Right forelimb (tissue), 1 donor: ENCODE results near the gene CNKSR1.

Experiments
- DNase-seq: peaks from one replicate; pipeline ENCODE4 v3.0.0-alpha.2; 2018

CNKSR1 gene

GRCh38 chr1:26177182-26177684 lies at the start of gene CNKSR1:
TSS of gene CNKSR1 (plus strand) at chr1:26177491. CDS start at chr1:26177548, 57 bp downstream.
- no peak for DNase-seq

GRCh38 chr1:26129778-26130177 lies 47.5 kb upstream of the CNKSR1 start:
- no peak for DNase-seq

GRCh38 chr1:26130695-26131094 lies 46.6 kb upstream of the CNKSR1 start:
- DNase-seq = no peak

- no peak for DNase-seq
These were observed 45.0 kb upstream of the CNKSR1 start for GRCh38 chr1:26132128-26132833.

- DNase-seq = no peak
These were observed 44.5 kb upstream of the CNKSR1 start for GRCh38 chr1:26132834-26133167.

- DNase-seq = no peak
These were observed 42.8 kb upstream of the CNKSR1 start for GRCh38 chr1:26134466-26134865.

- DNase-seq = no peak
These were observed 38.2 kb upstream of the CNKSR1 start for GRCh38 chr1:26138974-26139558.

GRCh38 chr1:26142159-26142558 lies 35.1 kb upstream of the CNKSR1 start:
- no peak for DNase-seq

- DNase-seq = peak; percentile 83
These were observed 32.0 kb upstream of the CNKSR1 start for GRCh38 chr1:26145041-26145959.

GRCh38 chr1:26145960-26146294 lies 31.4 kb upstream of the CNKSR1 start:
- DNase-seq = no peak

- DNase-seq = no peak
These were observed 28.4 kb upstream of the CNKSR1 start for GRCh38 chr1:26148887-26149286.

GRCh38 chr1:26153966-26154532 lies 23.2 kb upstream of the CNKSR1 start:
- no peak for DNase-seq

GRCh38 chr1:26154750-26155149 lies 22.5 kb upstream of the CNKSR1 start:
- no peak for DNase-seq

- DNase-seq = no peak
These were observed 21.7 kb upstream of the CNKSR1 start for GRCh38 chr1:26155370-26156284.

- DNase-seq = no peak
These were observed 20.8 kb upstream of the CNKSR1 start for GRCh38 chr1:26156285-26157038.

GRCh38 chr1:26158271-26158907 lies 18.9 kb upstream of the CNKSR1 start:
- no peak for DNase-seq

GRCh38 chr1:26158908-26159742 lies 18.2 kb upstream of the CNKSR1 start, which contains the start of gene FAM110D:
TSS of gene FAM110D (plus strand) at chr1:26159079. CDS start at chr1:26161292, 2,213 bp downstream.
- no peak for DNase-seq

- no peak for DNase-seq
These were observed 17.6 kb upstream of the CNKSR1 start for GRCh38 chr1:26159743-26160039.

GRCh38 chr1:26160527-26161414 lies 16.5 kb upstream of the CNKSR1 start:
- DNase-seq = no peak
